Erythroblast (primary cell): ENCODE measurements around the gene SIRPB2.

ENCODE experiments used
- GATA1 ChIP-seq: IDR thresholded peaks from 2 replicates; pipeline ENCODE4 v1.6.1; 2011; ENCODE audit warnings: low read depth, mild to moderate bottlenecking, control low read depth, low read length, moderate library complexity
- POLR2A ChIP-seq: IDR thresholded peaks from 2 replicates; pipeline ENCODE4 v1.6.1; 2011; ENCODE audit warnings: mild to moderate bottlenecking, low read length

DNA sequence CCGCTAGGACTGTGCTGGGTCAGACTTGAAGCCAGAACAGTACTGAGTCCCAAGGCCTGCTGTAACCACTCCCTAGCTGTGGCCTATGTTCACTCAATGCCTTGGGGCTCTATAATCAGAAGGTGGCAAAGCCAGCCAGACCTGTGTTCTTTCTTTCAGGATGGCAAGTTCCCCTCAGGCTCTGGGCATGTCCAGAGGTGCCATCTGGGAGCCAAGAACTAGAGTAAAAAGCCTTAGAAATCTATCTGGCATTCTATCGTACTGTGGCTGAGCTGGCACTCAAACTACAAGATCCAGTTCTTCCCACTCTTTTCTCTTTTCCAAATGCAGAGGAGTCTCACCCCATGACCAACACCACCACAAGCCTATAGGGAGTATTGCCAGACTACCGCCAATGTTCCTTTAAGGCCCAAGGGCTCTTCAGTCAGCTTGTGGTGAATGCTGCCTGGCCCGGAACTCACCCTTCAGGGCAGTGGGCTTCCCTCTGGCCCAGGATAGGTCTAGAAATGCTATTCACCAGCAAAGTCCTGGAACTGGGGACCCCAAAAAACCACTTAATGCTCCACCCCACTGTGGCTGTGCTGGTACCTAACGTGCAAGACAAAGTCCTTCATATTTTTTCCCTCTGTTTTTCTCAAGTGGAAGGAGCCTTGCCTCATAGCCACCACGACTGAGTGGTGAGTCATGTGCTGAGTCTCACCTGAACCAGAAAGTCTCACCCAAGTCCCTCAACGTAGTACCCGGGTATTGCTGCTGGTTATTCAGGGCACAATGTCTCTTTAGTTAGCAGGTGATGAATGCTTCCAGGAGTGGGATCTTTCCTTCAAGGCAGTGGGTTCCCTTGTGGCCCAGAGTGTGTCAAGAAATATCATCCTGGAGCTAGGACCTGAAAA is 8.6 kb upstream of the SIRPB2 start:
- TF ChIP-seq POLR2A, result no peak
- no peak for TF ChIP-seq GATA1
